Heart right ventricle (tissue), 16 donors: Measurements from ENCODE around the gene CDC42EP5. TPM values are rescaled to one million over a fixed set of nuclear protein-coding genes. Genes with fewer than 3 reads are reported as not detected.

ENCODE experiments used
- ATAC-seq, 8 donors: fragments of 200-7000 bp; cut with Tn5 transposase; one replicate each; pipeline ENCODE4 v1.9.1; 2020; ENCODE audit warnings: mild to moderate bottlenecking in 8 of 8, moderate library complexity in 8 of 8, moderate number of reproducible peaks in 1 of 8
- DNase-seq, 2 donors: peaks; one replicate each; pipeline ENCODE4 v3.0.0-alpha.2; 2020
- H3K27ac ChIP-seq, 10 donors: fragments of 200-600 bp; sonication (generic) in 2 of 10; one replicate each; pipeline versions ENCODE4 v1.5.0 to v1.8.0; 2020 to 2022; ENCODE audit warnings: mild to moderate bottlenecking in 3 of 10
- H3K27me3 ChIP-seq, 7 donors: fragments of 200-600 bp; one replicate each; pipeline ENCODE4 v1.8.0; 2021 to 2022; ENCODE audit warnings: mild to moderate bottlenecking in 2 of 7
- H3K36me3 ChIP-seq, 9 donors: fragments of 200-600 bp; sonication (generic) in 1 of 9; one replicate each; pipeline versions ENCODE4 v1.5.0 to v1.8.0; 2020 to 2022; ENCODE audit warnings: mild to moderate bottlenecking in 2 of 9
- H3K4me1 ChIP-seq, 9 donors: fragments of 200-600 bp; sonication (generic) in 1 of 9; one replicate each; pipeline versions ENCODE4 v1.5.0 to v1.8.0; 2020 to 2022; ENCODE audit warnings: mild to moderate bottlenecking in 4 of 9
- H3K4me3 ChIP-seq, 10 donors: fragments of 200-600 bp; sonication (generic) in 2 of 10; one replicate each; pipeline versions ENCODE4 v1.5.0 to v1.8.0; 2020 to 2022; ENCODE audit warnings: mild to moderate bottlenecking in 7 of 10, moderate library complexity in 2 of 10
- H3K9me3 ChIP-seq, 11 donors: fragments of 200-600 bp in 10 of 11; sonication (generic) in 2 of 11; one replicate each; pipeline versions ENCODE4 v1.5.0 to v1.8.0; 2013 to 2022; ENCODE audit warnings: mild to moderate bottlenecking in 2 of 11, control low read depth in 1 of 11, moderate library complexity in 1 of 11
- WGBS, 2 donors: extraction: QIAGEN DNeasy Blood & Tissue Kit; methylation state at CpG; one replicate each; pipeline ENCODE4 v1.1.7; 2013; ENCODE audit warnings: inconsistent platforms in 1 of 2; 5-methylcytosine and 5-hydroxymethylcytosine counted together
- intact Hi-C, 10 donors: fragments of 100-400 bp; cut with DNase I; formaldehyde crosslinking; loops; one replicate each; pipeline versions ENCODE4 v1.11.1 to v1.14.2; 2022
- polyA plus RNA-seq, 2 donors: library from polyadenylated mRNA; stranded (reverse); fragments of 200-250 nt; gene quantifications; one replicate each; pipeline ENCODE4 v1.2.3, GENCODE V29; 2013
- total RNA-seq, 10 donors: library from RNA; stranded (reverse); fragmentation: NEBNext Ultra II Directional in 3 of 10; extraction: Animal tissue kit (Norgen Biotek cat#: 25700) in 3 of 10; gene quantifications; one replicate each; pipeline versions ENCODE4 v1.2.1 to v1.2.4, GENCODE V29; 2021 to 2023
- TF ChIP-seq, protein P1 (sequence below), 9 donors: fragments of 200-600 bp; sonication (generic) in 2 of 9; IDR thresholded peaks; one replicate each; pipeline versions ENCODE4 v1.5.0 to v1.8.0; 2021 to 2022; ENCODE audit warnings: antibody characterized with exemption in 9 of 9, mild to moderate bottlenecking in 5 of 9, moderate library complexity in 1 of 9
- donor health status: Arrhythmogenic right ventricular cardiomyopathy.
- donor health status: ischemic (EF 13 %, LVEDD 7.1; RV severe dilation, severe dysfunction).
- donor health status: healthy with polysubstance abuse.
- donor health status: DM: no; HTN: yes; CAD: no.
- donor health status: DM: no; HTN: no; CAD: no.
- donor health status: ischemic (EF 25% LVEDD 6.9; RV normal size, moderate dysfunction).
- donor health status: ischemic (EF 25% LVEDD 5.7; RV mildly dilated, moderate dysfunction).
- donor health status: healthy.
- donor health status: DM: yes; HTN: yes; CAD: no.
- donor health status: Ischemic cardiomyopathy.
- donor health status: ischemic (EF 35%, LVEDD 5.7; RV mildly dilated, moderate dysfunction).
- donor health status: nonischemic (EF 11% LVEDD 7.7; RV severe dilation, severe dysfunction).
- donor health status: DM: yes; HTN: yes; CAD: no.
- donor health status: PGD.
- donor health status: ischemic (EF 29% LVEDD 5.4; RV normal size, mild dysfunction).
- donor health status: nonischemic (EF 23%, LVEDD 6.1; RV moderate dilation, normal function).

CDC42EP5 gene
- total and polyA plus RNA-seq, 12 donors = 5.3 to 22.8 (median 10.9) TPM

DNA sequence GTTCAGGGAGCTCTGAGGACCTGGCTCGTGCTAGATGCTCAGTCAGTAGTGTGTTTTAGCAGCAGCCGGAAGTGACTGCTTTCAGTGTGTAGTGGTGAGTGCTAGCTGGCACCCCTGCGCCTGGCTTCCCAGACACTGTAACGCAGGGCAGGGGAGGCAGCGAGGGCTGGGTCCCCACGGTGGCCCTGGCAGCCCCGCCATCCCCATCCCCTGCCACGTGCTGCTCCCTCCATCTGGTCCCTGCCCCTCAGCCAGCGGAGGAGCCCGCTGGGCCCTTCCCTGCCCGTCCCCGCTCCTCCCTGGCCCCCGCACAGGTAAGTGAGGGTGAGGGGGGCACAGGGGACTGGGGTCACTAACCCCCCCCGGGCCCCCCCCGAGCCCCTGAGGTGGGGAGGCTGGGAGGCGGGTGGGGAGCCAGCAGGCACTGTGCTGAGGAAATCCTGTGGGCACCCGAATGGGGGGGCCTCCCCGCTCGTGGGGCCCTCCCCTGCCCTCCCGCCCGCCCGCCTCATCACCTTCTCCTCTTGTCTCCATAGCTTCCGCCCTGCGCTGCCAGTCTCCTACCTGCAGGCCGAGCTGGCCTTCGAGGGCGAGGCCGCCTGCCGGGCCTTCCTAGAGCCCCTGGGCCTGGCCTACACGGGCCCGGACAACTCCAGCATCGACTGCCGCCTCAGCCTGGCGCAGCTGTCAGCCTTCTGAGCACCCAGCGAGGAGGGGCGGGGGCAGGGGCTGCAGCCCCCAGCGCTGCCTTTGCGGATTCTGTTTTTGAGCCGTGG lies 12.7 kb downstream of the CDC42EP5 start:
- H3K9me3 ChIP-seq = no peaks in the 10 kb centered on the region
- TF ChIP-seq, protein P1, sequence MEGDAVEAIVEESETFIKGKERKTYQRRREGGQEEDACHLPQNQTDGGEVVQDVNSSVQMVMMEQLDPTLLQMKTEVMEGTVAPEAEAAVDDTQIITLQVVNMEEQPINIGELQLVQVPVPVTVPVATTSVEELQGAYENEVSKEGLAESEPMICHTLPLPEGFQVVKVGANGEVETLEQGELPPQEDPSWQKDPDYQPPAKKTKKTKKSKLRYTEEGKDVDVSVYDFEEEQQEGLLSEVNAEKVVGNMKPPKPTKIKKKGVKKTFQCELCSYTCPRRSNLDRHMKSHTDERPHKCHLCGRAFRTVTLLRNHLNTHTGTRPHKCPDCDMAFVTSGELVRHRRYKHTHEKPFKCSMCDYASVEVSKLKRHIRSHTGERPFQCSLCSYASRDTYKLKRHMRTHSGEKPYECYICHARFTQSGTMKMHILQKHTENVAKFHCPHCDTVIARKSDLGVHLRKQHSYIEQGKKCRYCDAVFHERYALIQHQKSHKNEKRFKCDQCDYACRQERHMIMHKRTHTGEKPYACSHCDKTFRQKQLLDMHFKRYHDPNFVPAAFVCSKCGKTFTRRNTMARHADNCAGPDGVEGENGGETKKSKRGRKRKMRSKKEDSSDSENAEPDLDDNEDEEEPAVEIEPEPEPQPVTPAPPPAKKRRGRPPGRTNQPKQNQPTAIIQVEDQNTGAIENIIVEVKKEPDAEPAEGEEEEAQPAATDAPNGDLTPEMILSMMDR (IDR thresholded peaks at IDR 0.05) = no peak
- ATAC-seq = no peak
- peaks cover 11 to 54% (median 45%) of the 10 kb centered on the region in 9 donors for H3K4me1 ChIP-seq
- no peak for DNase-seq
- H3K36me3 ChIP-seq = peaks cover 4 to 71% (median 66%) of the 10 kb centered on the region in 9 donors
- 81 to 83% methylated on average over 35 to 39 of the region's 39 CpGs for WGBS, 2 donors
- H3K27me3 ChIP-seq = peaks cover 0 to 2% (median 0%) of the 10 kb centered on the region in 7 donors
- no peak overlapping the region for H3K27ac ChIP-seq
- intact Hi-C loops = no loop called here
- H3K4me3 ChIP-seq = no peak overlapping the region

DNA sequence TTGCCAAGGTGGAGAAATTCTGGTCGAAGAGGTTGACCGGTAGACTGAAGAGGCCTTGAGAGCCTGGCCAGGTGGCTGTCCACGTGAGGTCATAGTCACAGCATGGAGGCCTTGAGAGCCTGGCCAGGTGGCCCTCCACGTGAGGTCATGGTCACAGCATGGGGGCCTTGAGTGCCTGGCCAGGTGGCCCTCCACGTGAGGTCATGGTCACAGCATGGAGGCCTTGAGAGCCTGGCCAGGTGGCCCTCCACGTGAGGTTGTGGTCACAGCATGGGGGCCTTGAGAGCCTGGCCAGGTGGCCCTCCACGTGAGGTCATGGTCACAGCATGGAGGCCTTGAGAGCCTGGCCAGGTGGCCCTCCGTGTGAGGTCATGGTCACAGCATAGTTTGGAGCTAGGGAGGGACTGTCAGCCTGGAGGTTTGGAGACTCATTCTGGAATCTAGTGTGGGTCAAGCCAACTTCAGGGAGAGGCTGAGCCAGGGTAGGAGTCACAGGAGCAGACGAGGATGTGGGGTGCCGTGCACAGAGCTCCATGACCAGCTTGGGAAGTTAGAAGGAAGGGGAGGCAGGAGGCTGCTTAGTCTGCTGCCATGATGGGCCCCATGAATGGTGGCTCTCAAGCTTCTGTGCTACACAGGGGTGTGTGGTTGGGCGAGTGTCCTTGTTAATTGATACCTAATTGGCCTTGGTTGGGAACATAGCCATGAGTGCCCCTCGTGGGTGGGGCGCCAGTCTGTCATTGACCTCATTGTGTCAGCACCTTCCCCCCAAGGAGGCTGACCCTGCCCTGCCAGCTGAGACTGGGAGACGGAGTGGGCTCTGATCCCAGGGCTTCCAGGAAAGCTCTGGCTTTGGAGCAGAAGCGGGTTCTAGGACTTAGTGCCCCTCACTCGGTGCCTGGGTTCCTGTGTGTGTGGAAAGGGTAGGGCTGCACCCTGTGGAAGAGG lies 13.5 kb downstream of the CDC42EP5 start:
- DNase-seq (no peak), ATAC-seq (no peak)
- Histone ChIP-seq H3K4me3 (no peak overlapping the region), H3K4me1 (peaks cover 11 to 51% (median 42%) of the 10 kb centered on the region in 9 donors), H3K9me3 (no peaks in the 10 kb centered on the region), H3K36me3 (peaks cover 4 to 79% (median 74%) of the 10 kb centered on the region in 9 donors), H3K27ac (no peak overlapping the region), H3K27me3 (no peaks in the 10 kb centered on the region)
- intact Hi-C loops = no loop called here
- WGBS, 2 donors = 81 to 82% methylated on average over 16 of the region's 16 CpGs
- TF ChIP-seq, protein P1 (IDR thresholded peaks at IDR 0.05) = no peak

DNA sequence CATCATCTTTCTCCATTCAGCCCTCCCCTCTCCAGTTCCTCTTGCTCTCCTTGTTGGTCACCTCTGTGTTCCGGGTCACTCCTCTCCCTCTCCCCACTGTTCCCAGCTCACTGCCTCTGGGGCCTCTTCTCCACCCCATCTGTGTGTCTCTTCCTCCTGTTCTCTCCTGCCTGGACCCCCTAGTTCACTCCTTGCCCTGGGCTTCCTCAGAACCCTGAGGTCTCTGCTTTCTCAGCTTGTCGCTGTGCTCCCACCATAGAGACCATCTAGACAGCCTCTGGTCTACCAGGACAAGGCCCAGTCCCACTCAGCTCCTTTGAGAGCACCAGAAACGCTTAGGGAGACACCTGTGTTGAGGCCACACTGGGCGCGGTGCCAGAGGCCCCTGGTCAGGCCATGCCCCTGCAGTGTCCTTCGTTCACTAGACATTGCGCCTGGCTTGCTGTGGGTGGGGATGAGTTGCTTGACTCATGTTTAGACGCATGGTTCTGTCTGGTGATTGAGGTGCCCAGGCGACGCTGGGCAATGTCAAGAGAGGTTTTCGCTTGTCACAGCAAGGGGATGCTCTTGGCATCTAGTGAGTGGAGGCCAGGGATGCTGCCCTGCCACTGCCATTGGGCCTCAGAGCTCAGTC lies 14.3 kb downstream of the CDC42EP5 start:
- Histone ChIP-seq H3K4me1 (peaks cover 11 to 43% (median 34%) of the 10 kb centered on the region in 9 donors), H3K9me3 (no peaks in the 10 kb centered on the region), H3K36me3 (peaks cover 4 to 87% (median 82%) of the 10 kb centered on the region in 9 donors), H3K4me3 (no peak overlapping the region), H3K27ac (no peak overlapping the region), H3K27me3 (no peaks in the 10 kb centered on the region)
- ATAC-seq (no peak), DNase-seq (no peak)
- WGBS, 2 donors = 80 to 84% methylated on average over 11 of the region's 11 CpGs
- intact Hi-C loops = no loop called here
- TF ChIP-seq, protein P1 (IDR thresholded peaks at IDR 0.05) = no peak
